OCI-LY1 (cell line): Measurements from ENCODE around the gene MCAM.

Source experiments
- H2AFZ ChIP-seq: fragments of 200-600 bp; sonication (generic), shearing (Covaris generic); 2 replicates; pipeline ENCODE4 v1.6.0; 2014; ENCODE audit warnings: antibody characterized with exemption, mild to moderate bottlenecking, low read length
- H3F3A ChIP-seq: fragments of 200-600 bp; sonication (generic), shearing (Covaris generic); 2 replicates; pipeline ENCODE4 v1.6.0; 2014; ENCODE audit warnings: mild to moderate bottlenecking, antibody characterized with exemption, low read length, moderate library complexity; ENCODE audit not compliant: insufficient read depth
- H3K27ac ChIP-seq: fragments of 200-600 bp; sonication (generic); 2 replicates; pipeline ENCODE4 v1.5.1; 2014; ENCODE audit warnings: low read length, mixed run types, mild to moderate bottlenecking, low read depth; ENCODE audit not compliant: poor library complexity, severe bottlenecking
- H3K27me3 ChIP-seq: fragments of 200-600 bp; sonication (generic); 2 replicates; pipeline ENCODE4 v1.6.0; 2014; ENCODE audit warnings: antibody characterized with exemption, mild to moderate bottlenecking, low read length, moderate library complexity; ENCODE audit not compliant: insufficient read depth
- H3K36me3 ChIP-seq: fragments of 200-600 bp; sonication (generic); 2 replicates; pipeline ENCODE4 v1.6.1; 2014; ENCODE audit warnings: mild to moderate bottlenecking, antibody characterized with exemption, low read length, moderate library complexity, mixed read lengths; ENCODE audit not compliant: insufficient read depth
- H3K4me1 ChIP-seq: fragments of 200-600 bp; sonication (generic); 2 replicates; pipeline ENCODE4 v1.5.1; 2014; ENCODE audit warnings: mild to moderate bottlenecking, low read length, moderate library complexity; ENCODE audit not compliant: insufficient read depth, severe bottlenecking
- H3K4me2 ChIP-seq: fragments of 200-600 bp; sonication (generic), shearing (Covaris generic); 2 replicates; pipeline ENCODE4 v1.6.1; 2014; ENCODE audit warnings: low read length
- H3K4me3 ChIP-seq: fragments of 200-600 bp; sonication (generic); 2 replicates; pipeline ENCODE4 v1.5.1; 2014; ENCODE audit warnings: low read length, low read depth, mild to moderate bottlenecking, mixed read lengths; ENCODE audit not compliant: poor library complexity, severe bottlenecking
- H3K79me2 ChIP-seq: fragments of 200-600 bp; shearing (Covaris generic); 2 replicates; pipeline ENCODE4 v1.6.1; 2016; ENCODE audit warnings: mixed run types, low read length, mixed read lengths; ENCODE audit not compliant: insufficient read depth
- H3K9ac ChIP-seq: fragments of 200-600 bp; sonication (generic), shearing (Covaris generic); 2 replicates; pipeline ENCODE4 v1.6.1; 2014; ENCODE audit warnings: mild to moderate bottlenecking, low read length, mixed read lengths
- H3K9me2 ChIP-seq: fragments of 200-600 bp; sonication (generic), shearing (Covaris generic); 2 replicates; pipeline ENCODE4 v1.6.1; 2014; ENCODE audit warnings: low read depth, mild to moderate bottlenecking, low read length, mixed read lengths
- H3K9me3 ChIP-seq: fragments of 200-600 bp; shearing (Covaris generic); 2 replicates; pipeline ENCODE4 v1.6.1; 2014; ENCODE audit warnings: low read length, mixed read lengths
- H4K20me1 ChIP-seq: fragments of 200-600 bp; sonication (generic), shearing (Covaris generic); 2 replicates; pipeline ENCODE4 v1.6.0; 2016; ENCODE audit warnings: mild to moderate bottlenecking, low read length; ENCODE audit not compliant: insufficient read depth
- CTCF ChIP-seq: fragments of 200-600 bp; sonication (generic), shearing (Covaris generic); IDR thresholded peaks from 2 replicates; pipeline ENCODE4 v1.5.1; 2017; ENCODE audit warnings: mild to moderate bottlenecking, antibody characterized with exemption, low read length, moderate library complexity, mixed read lengths
- EZH2 ChIP-seq: fragments of 200-600 bp; sonication (generic), shearing (Covaris generic); IDR thresholded peaks from 2 replicates; pipeline ENCODE4 v1.8.0; 2017; ENCODE audit warnings: borderline replicate concordance, mixed run types, mild to moderate bottlenecking, antibody characterized with exemption, low read length, moderate library complexity, mixed read lengths

The MCAM gene

GRCh38 chr11:119361056-119361787, 44.3 kb upstream of the MCAM start:
- H3K9me2 ChIP-seq: no peaks in the 10 kb centered on the region
- H4K20me1 ChIP-seq: no peaks in the 10 kb centered on the region
- H3K36me3 ChIP-seq: no peaks in the 10 kb centered on the region
- peak overlapping the region; percentile 29 for H3K4me3 ChIP-seq
- no peaks in the 10 kb centered on the region for H3K79me2 ChIP-seq
- H3K4me2 ChIP-seq: peak overlapping the region; percentile 59
- H3K4me1 ChIP-seq: peaks cover 89% of the 10 kb centered on the region
- TF ChIP-seq CTCF (no peak), EZH2 (no peak)
- H3K9me3 ChIP-seq: no peaks in the 10 kb centered on the region
- H3F3A ChIP-seq: no peaks in the 10 kb centered on the region
- peak overlapping the region; percentile 63 for H3K9ac ChIP-seq
- H2AFZ ChIP-seq: no peak overlapping the region
- peak overlapping the region; percentile 98 for H3K27ac ChIP-seq
- H3K27me3 ChIP-seq: no peaks in the 10 kb centered on the region

GRCh38 chr11:119359365-119360214, 42.7 kb upstream of the MCAM start:
- Histone ChIP-seq H3K27me3 (no peaks in the 10 kb centered on the region), H3K9ac (peak overlapping the region; percentile 29; the same call in 1 of the 2 replicates), H3K36me3 (no peaks in the 10 kb centered on the region), H3F3A (no peaks in the 10 kb centered on the region), H3K9me2 (no peaks in the 10 kb centered on the region), H2AFZ (no peak overlapping the region), H3K9me3 (no peaks in the 10 kb centered on the region), H3K4me1 (peaks cover 79% of the 10 kb centered on the region), H3K27ac (peak overlapping the region; percentile 98), H4K20me1 (no peaks in the 10 kb centered on the region), H3K4me3 (no peak overlapping the region), H3K4me2 (peak overlapping the region; percentile 32; the same call in 1 of the 2 replicates), H3K79me2 (no peaks in the 10 kb centered on the region)
- TF ChIP-seq CTCF (no peak), EZH2 (no peak)

GRCh38 chr11:119357074-119357473, 40.1 kb upstream of the MCAM start:
- Histone ChIP-seq H3K9me2 (no peaks in the 10 kb centered on the region), H3K9ac (no peak overlapping the region; the same call in 1 of the 2 replicates), H3K4me2 (peak overlapping the region; percentile 85), H3K36me3 (no peaks in the 10 kb centered on the region), H3K27ac (peak overlapping the region; percentile 98), H2AFZ (no peak overlapping the region), H3K79me2 (no peaks in the 10 kb centered on the region), H3K9me3 (no peaks in the 10 kb centered on the region), H3F3A (no peaks in the 10 kb centered on the region), H3K27me3 (no peaks in the 10 kb centered on the region), H3K4me1 (peaks cover 59% of the 10 kb centered on the region), H4K20me1 (no peaks in the 10 kb centered on the region), H3K4me3 (peak overlapping the region; percentile 69)
- TF ChIP-seq EZH2: no peak
